Karpas-422 (cell line): Measurements from ENCODE around the gene TLR5. TPM values are rescaled to one million over a fixed set of nuclear protein-coding genes. Genes with fewer than 3 reads are reported as not detected.

Experiments
- DNase-seq: peaks from one replicate; pipeline ENCODE4 v3.0.0-alpha.2; 2015
- H2AFZ ChIP-seq: fragments of 200-600 bp; sonication (generic); 2 replicates; pipeline ENCODE4 v1.6.1; 2014; ENCODE audit warnings: antibody characterized with exemption, low read length, mixed read lengths
- H3K27ac ChIP-seq: fragments of 200-600 bp; sonication (generic); 2 replicates; pipeline ENCODE4 v1.5.1; 2014; ENCODE audit warnings: mild to moderate bottlenecking, low read length, moderate library complexity
- H3K27me3 ChIP-seq: fragments of 200-600 bp; sonication (generic); 2 replicates; pipeline ENCODE4 v1.6.1; 2014; ENCODE audit warnings: low read length, mixed read lengths
- H3K36me3 ChIP-seq: fragments of 200-600 bp; sonication (generic); 2 replicates; pipeline ENCODE4 v1.6.1; 2014; ENCODE audit warnings: low read length, mixed read lengths; ENCODE audit not compliant: insufficient read depth
- H3K4me1 ChIP-seq: fragments of 200-600 bp; sonication (generic); 2 replicates; pipeline ENCODE4 v1.6.1; 2014; ENCODE audit warnings: mild to moderate bottlenecking, low read length, mixed read lengths
- H3K4me2 ChIP-seq: fragments of 200-600 bp; sonication (generic); 2 replicates; pipeline ENCODE4 v1.6.1; 2014; ENCODE audit warnings: low read length, low read depth, mild to moderate bottlenecking; ENCODE audit not compliant: poor library complexity, severe bottlenecking
- H3K4me3 ChIP-seq: fragments of 200-600 bp; sonication (generic); 2 replicates; pipeline ENCODE4 v1.5.1; 2014; ENCODE audit warnings: mild to moderate bottlenecking, antibody characterized with exemption, low read length, mixed read lengths
- H3K79me2 ChIP-seq: fragments of 200-600 bp; sonication (generic); 2 replicates; pipeline ENCODE4 v1.6.1; 2014; ENCODE audit warnings: mild to moderate bottlenecking, low read length, mixed read lengths
- H3K9ac ChIP-seq: fragments of 200-600 bp; sonication (generic); 2 replicates; pipeline ENCODE4 v1.6.0; 2014; ENCODE audit warnings: low read length
- H3K9me2 ChIP-seq: fragments of 200-600 bp; sonication (generic), shearing (Covaris generic); replicated peaks from 2 replicates; pipeline ENCODE4 v1.6.0; 2014; ENCODE audit warnings: mild to moderate bottlenecking, low read length, moderate library complexity; ENCODE audit not compliant: insufficient read depth
- H3K9me3 ChIP-seq: fragments of 300-700, 200-600 bp; sonication (generic); 2 replicates; pipeline ENCODE4 v1.6.1; 2014; ENCODE audit warnings: low read length, mixed read lengths
- H4K20me1 ChIP-seq: fragments of 200-600 bp; sonication (generic); 2 replicates; pipeline ENCODE4 v1.6.1; 2014; ENCODE audit warnings: mild to moderate bottlenecking, antibody characterized with exemption, low read length, low read depth; ENCODE audit not compliant: insufficient read depth
- total RNA-seq: library from RNA; depleted of rRNA; stranded (reverse); fragments of >200 nt; shearing (Covaris generic); gene quantifications from 2 replicates; pipeline ENCODE4 v1.2.3, GENCODE V29; 2014; ENCODE audit warnings: low replicate concordance

TLR5 gene
- total RNA-seq, 1 experiment from 2014 or later = not detected

DNA sequence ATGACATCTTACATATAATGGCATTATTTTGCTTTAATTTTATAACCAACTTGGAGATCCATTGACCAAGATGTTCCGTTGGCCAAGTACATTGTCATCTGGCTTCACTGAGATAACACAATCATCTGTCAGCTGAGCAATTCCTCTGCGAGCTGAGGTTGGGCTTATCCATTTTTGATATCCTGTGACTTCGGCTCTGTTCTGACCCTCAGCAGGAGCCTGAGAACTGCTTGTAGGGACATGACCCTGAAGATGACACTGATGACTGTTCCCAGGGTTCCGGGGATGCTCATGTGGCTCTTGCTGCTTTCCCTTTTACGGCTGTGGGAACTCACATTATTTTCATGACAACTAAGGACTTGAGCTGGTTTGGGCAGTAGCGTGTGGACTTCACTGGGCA, 51.2 kb downstream of the TLR5 start:
- H3K36me3 ChIP-seq = no peaks in the 10 kb centered on the region
- no peak for DNase-seq
- no peaks in the 10 kb centered on the region for H3K79me2 ChIP-seq
- H3K27ac ChIP-seq = no peak overlapping the region
- no peaks in the 10 kb centered on the region for H3K27me3 ChIP-seq
- H2AFZ ChIP-seq = no peak overlapping the region
- peaks cover 2% of the 10 kb centered on the region; the same call in 1 of the 2 replicates for H3K4me1 ChIP-seq
- H3K9ac ChIP-seq = no peak overlapping the region
- H3K9me2 ChIP-seq = no peaks in the 10 kb centered on the region
- H3K4me3 ChIP-seq = no peak overlapping the region
- no peaks in the 10 kb centered on the region for H4K20me1 ChIP-seq
- H3K4me2 ChIP-seq = no peak overlapping the region
- H3K9me3 ChIP-seq = no peaks in the 10 kb centered on the region

DNA sequence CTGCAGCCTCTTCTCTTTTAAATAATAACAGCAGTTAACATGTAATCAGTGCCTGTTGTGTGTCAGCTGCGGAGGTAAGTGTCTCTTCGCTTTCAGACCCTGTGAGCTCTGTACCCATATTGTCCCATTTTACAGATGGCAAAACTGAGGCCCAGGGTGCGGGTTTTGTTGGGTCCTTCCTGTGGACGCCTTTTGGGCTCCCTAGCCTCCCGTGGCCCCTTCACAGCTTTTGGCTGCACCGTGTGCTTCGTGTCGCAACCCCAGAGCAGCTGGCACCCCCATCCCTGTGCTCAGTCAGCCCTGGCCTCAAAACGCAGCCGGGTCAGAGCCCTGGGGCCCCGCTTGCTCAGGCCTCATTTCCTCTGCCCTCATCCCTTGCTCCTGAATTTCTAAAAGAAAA, 53.8 kb downstream of the TLR5 start:
- H3K9ac ChIP-seq = no peak overlapping the region
- no peak overlapping the region for H3K4me2 ChIP-seq
- H3K9me2 ChIP-seq = no peaks in the 10 kb centered on the region
- no peaks in the 10 kb centered on the region for H4K20me1 ChIP-seq
- no peaks in the 10 kb centered on the region for H3K36me3 ChIP-seq
- no peak overlapping the region for H3K27ac ChIP-seq
- no peaks in the 10 kb centered on the region for H3K79me2 ChIP-seq
- peaks cover 2% of the 10 kb centered on the region; the same call in 1 of the 2 replicates for H3K4me1 ChIP-seq
- no peaks in the 10 kb centered on the region for H3K9me3 ChIP-seq
- no peak overlapping the region for H3K4me3 ChIP-seq
- no peaks in the 10 kb centered on the region; the same call in 1 of the 2 replicates for H3K27me3 ChIP-seq
- no peak for DNase-seq
- H2AFZ ChIP-seq = no peak overlapping the region

DNA sequence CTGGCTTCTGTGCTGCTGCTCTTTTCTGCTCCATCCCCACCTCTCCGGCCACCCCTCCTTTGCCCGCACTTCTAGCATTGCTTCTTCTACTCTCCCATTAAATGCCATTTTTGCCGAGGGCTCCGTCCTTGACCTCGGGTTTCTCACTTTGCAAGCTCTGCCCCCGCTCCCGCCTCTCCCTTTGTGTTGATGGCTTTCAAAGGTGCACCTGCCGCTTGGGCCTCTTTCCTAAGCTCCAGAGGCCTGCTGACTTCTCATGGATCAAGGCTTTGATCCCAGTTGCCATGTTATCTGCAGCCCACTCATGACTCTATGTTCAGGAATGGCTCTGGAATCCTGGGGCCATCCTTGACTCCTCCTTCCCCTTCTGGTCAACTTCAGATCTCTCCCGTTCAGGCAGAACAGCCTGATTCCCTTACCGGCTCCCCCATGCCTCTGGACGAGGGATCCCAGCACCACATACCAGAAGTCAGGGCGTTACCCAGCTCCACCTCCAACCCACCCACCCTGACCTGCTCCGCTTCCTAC, 54.3 kb downstream of the TLR5 start:
- H4K20me1 ChIP-seq = no peaks in the 10 kb centered on the region
- H3K4me2 ChIP-seq = no peak overlapping the region
- no peaks in the 10 kb centered on the region for H3K9me3 ChIP-seq
- H3K27ac ChIP-seq = no peak overlapping the region
- no peak overlapping the region for H3K9ac ChIP-seq
- no peaks in the 10 kb centered on the region for H3K79me2 ChIP-seq
- no peaks in the 10 kb centered on the region; the same call in 1 of the 2 replicates for H3K27me3 ChIP-seq
- no peak overlapping the region for H2AFZ ChIP-seq
- peaks cover 2% of the 10 kb centered on the region; the same call in 1 of the 2 replicates for H3K4me1 ChIP-seq
- DNase-seq = no peak
- H3K9me2 ChIP-seq = no peaks in the 10 kb centered on the region
- H3K4me3 ChIP-seq = no peak overlapping the region
- no peaks in the 10 kb centered on the region for H3K36me3 ChIP-seq

DNA sequence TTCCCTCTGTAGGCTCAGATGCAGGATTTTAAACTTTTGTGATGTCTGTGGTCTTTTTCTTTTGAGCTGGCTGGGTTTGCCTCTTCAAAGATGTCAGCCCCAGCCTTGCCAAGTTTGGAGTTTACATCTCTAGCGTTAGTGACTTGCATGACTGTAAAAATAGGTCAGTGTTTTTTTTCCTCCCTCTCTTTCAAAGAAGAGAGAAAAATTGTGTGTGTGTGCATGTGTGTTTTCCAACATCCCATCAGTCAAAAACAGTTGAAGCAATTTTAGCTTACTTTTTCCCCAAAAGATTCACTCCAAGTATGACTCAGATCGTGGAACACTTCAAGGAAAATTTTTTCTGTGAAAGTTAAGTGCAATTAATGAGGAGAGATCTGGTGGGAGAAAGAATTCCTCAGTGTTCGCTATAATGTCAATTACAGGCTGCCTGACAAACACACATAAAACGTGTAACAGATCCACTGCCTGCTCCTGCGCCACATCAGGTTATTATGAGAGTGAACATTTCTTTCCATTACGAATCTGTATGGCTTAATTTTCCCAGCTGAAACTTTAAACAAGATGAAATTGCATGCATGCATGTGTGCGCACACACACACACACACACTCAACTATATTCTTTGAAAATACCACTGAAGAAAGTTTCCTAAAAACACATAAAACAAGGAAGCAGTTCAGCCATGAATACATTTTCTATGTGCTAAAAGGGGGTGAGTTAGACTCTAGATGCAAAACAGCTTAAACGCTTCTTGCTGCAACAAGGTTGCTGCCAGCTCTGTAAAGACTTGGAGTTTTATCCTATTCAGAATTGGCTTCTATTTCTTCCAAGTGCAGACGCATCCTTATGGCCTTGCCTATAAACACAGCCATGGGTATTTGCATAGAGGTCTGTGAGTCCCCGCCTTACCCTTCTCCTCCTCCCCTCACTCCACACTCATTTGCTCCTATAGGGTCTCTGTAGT, 55.5 kb downstream of the TLR5 start:
- H3K4me1 ChIP-seq = peaks cover 2% of the 10 kb centered on the region; the same call in 1 of the 2 replicates
- peak; percentile 45 for DNase-seq
- no peak overlapping the region for H2AFZ ChIP-seq
- H4K20me1 ChIP-seq = no peaks in the 10 kb centered on the region
- no peak overlapping the region for H3K27ac ChIP-seq
- no peak overlapping the region for H3K4me3 ChIP-seq
- no peaks in the 10 kb centered on the region for H3K9me2 ChIP-seq
- H3K27me3 ChIP-seq = no peaks in the 10 kb centered on the region; the same call in 1 of the 2 replicates
- H3K4me2 ChIP-seq = no peak overlapping the region
- no peaks in the 10 kb centered on the region for H3K79me2 ChIP-seq
- H3K9me3 ChIP-seq = no peaks in the 10 kb centered on the region
- no peak overlapping the region for H3K9ac ChIP-seq
- H3K36me3 ChIP-seq = no peaks in the 10 kb centered on the region

DNA sequence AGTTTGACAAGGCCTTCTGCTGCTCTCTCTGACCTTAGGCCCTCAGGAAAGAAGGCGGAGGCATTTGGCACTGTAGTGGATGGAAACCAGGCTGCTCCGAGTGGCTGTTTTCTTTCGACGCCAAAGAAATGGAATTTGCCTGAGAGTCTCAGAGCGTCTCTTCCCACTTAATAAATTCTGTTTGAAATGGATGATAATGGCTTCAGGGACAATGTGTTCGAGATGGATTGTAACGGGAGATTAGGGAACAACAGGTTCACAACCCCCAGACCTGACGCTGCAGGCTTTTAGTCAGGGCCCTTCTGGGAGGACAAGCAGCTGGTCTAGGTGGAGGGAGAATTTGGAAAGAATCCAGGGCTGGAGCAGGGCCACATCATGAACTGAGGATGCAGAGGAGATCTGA, 58.6 kb downstream of the TLR5 start:
- Histone ChIP-seq H3K4me3 (no peak overlapping the region), H2AFZ (no peak overlapping the region), H3K9me3 (no peaks in the 10 kb centered on the region), H3K79me2 (no peaks in the 10 kb centered on the region), H4K20me1 (no peaks in the 10 kb centered on the region), H3K9ac (no peak overlapping the region), H3K9me2 (no peaks in the 10 kb centered on the region), H3K36me3 (no peaks in the 10 kb centered on the region), H3K4me1 (peaks cover 6% of the 10 kb centered on the region), H3K4me2 (no peak overlapping the region), H3K27me3 (no peaks in the 10 kb centered on the region; the same call in 1 of the 2 replicates), H3K27ac (no peak overlapping the region)
- DNase-seq = no peak

DNA sequence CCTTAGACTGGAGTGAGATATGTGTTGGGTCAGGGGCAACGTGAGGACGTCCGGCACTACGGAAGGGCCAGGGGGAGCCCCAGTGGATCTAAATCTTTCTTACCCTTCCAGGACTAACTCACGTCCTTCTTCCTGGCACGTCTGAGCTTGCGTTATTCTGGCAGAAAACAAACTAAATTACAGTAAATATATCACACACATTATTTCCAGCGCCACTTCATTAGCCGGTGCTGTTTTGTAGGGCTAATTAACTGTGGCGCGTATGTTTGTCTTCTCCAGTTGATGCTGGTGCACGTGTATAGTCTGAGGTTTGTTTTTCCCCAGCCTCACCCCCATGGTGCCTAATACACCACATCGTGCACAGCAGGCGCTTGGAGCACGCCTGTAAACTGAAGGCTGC, 59.2 kb downstream of the TLR5 start:
- no peaks in the 10 kb centered on the region for H3K9me3 ChIP-seq
- no peaks in the 10 kb centered on the region for H3K36me3 ChIP-seq
- H3K4me3 ChIP-seq = no peak overlapping the region
- no peaks in the 10 kb centered on the region for H4K20me1 ChIP-seq
- H3K9ac ChIP-seq = no peak overlapping the region
- H2AFZ ChIP-seq = no peak overlapping the region
- peaks cover 6% of the 10 kb centered on the region for H3K4me1 ChIP-seq
- no peak for DNase-seq
- no peaks in the 10 kb centered on the region for H3K79me2 ChIP-seq
- no peak overlapping the region for H3K4me2 ChIP-seq
- no peaks in the 10 kb centered on the region; the same call in 1 of the 2 replicates for H3K27me3 ChIP-seq
- H3K27ac ChIP-seq = no peak overlapping the region
- no peaks in the 10 kb centered on the region for H3K9me2 ChIP-seq

DNA sequence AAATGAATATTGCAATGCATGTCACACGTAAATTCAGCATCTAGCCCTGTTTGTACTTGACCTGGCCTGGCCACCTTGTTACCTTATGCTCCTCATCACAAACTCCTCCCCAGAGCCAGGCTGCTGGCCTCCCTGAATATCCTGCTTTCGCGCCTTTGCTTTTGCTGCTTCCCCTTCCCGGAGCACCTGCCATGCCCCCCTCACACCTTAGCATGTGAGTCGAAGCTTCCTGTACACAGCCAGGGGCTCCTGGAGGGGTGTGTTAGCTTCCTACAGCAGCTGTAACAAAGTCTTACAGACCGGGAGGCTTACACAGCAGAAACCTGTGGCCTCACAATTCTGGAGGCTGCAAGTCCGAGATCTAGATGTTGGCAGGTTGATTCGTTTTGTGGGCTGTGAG, 60.1 kb downstream of the TLR5 start:
- H3K9ac ChIP-seq = no peak overlapping the region
- no peak overlapping the region for H3K27ac ChIP-seq
- no peak for DNase-seq
- no peaks in the 10 kb centered on the region for H3K36me3 ChIP-seq
- H3K4me1 ChIP-seq = peaks cover 4% of the 10 kb centered on the region
- no peaks in the 10 kb centered on the region for H3K9me3 ChIP-seq
- H3K4me3 ChIP-seq = no peak overlapping the region
- no peaks in the 10 kb centered on the region; the same call in 1 of the 2 replicates for H3K27me3 ChIP-seq
- no peak overlapping the region for H3K4me2 ChIP-seq
- H4K20me1 ChIP-seq = no peaks in the 10 kb centered on the region
- no peak overlapping the region for H2AFZ ChIP-seq
- H3K79me2 ChIP-seq = no peaks in the 10 kb centered on the region
- no peaks in the 10 kb centered on the region for H3K9me2 ChIP-seq
